Panc1 (cell line): ENCODE data around the gene RASSF6.

Experiments
- POLR2AphosphoS5 ChIP-seq: IDR thresholded peaks from 2 replicates; pipeline ENCODE4 v1.6.1; 2012; ENCODE audit warnings: mild to moderate bottlenecking, low read depth, low read length, moderate library complexity
- SIN3A ChIP-seq: IDR thresholded peaks from 2 replicates; pipeline ENCODE4 v1.6.1; 2012; ENCODE audit warnings: low read depth, mild to moderate bottlenecking, low read length, moderate library complexity, borderline replicate concordance; ENCODE audit not compliant: insufficient read depth
- TF ChIP-seq, protein P1 (sequence below): fragments of 450-650 bp; IDR thresholded peaks from 2 replicates; pipeline ENCODE4 v1.5.1; 2017; ENCODE audit warnings: mild to moderate bottlenecking
- TF ChIP-seq, protein P2 (sequence below), 2 experiments: IDR thresholded peaks; 2 replicates each; pipeline ENCODE4 v1.6.1; 2011 to 2012; ENCODE audit warnings: low read depth in 2 of 2, control low read depth in 1 of 2, low read length in 1 of 2, mild to moderate bottlenecking in 1 of 2, moderate library complexity in 1 of 2; ENCODE audit not compliant: insufficient read depth in 1 of 2

DNA sequence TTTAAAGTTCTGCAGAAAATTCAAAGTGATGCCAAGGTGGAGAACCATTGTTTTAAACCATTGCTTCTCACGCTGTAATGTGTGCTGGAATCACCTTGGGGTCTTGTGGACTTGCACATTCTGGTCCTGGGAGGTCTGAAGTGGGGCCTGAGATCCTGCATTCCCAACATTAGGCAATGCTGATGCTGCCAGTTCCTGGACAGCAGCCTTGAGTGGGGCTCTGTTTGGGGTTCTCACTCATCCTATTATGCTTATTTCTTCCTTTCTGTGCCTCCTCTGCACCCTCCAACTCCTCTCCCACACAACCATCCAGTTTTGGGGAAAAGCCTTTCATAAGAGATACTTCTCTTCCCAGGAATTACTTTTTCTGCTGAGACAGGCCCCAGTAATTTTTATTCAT is 44.2 kb upstream of the RASSF6 start:
- TF ChIP-seq, protein P1, sequence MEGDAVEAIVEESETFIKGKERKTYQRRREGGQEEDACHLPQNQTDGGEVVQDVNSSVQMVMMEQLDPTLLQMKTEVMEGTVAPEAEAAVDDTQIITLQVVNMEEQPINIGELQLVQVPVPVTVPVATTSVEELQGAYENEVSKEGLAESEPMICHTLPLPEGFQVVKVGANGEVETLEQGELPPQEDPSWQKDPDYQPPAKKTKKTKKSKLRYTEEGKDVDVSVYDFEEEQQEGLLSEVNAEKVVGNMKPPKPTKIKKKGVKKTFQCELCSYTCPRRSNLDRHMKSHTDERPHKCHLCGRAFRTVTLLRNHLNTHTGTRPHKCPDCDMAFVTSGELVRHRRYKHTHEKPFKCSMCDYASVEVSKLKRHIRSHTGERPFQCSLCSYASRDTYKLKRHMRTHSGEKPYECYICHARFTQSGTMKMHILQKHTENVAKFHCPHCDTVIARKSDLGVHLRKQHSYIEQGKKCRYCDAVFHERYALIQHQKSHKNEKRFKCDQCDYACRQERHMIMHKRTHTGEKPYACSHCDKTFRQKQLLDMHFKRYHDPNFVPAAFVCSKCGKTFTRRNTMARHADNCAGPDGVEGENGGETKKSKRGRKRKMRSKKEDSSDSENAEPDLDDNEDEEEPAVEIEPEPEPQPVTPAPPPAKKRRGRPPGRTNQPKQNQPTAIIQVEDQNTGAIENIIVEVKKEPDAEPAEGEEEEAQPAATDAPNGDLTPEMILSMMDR = no peak
- TF ChIP-seq POLR2AphosphoS5 (no peak), SIN3A (no peak)
- TF ChIP-seq, protein P2, sequence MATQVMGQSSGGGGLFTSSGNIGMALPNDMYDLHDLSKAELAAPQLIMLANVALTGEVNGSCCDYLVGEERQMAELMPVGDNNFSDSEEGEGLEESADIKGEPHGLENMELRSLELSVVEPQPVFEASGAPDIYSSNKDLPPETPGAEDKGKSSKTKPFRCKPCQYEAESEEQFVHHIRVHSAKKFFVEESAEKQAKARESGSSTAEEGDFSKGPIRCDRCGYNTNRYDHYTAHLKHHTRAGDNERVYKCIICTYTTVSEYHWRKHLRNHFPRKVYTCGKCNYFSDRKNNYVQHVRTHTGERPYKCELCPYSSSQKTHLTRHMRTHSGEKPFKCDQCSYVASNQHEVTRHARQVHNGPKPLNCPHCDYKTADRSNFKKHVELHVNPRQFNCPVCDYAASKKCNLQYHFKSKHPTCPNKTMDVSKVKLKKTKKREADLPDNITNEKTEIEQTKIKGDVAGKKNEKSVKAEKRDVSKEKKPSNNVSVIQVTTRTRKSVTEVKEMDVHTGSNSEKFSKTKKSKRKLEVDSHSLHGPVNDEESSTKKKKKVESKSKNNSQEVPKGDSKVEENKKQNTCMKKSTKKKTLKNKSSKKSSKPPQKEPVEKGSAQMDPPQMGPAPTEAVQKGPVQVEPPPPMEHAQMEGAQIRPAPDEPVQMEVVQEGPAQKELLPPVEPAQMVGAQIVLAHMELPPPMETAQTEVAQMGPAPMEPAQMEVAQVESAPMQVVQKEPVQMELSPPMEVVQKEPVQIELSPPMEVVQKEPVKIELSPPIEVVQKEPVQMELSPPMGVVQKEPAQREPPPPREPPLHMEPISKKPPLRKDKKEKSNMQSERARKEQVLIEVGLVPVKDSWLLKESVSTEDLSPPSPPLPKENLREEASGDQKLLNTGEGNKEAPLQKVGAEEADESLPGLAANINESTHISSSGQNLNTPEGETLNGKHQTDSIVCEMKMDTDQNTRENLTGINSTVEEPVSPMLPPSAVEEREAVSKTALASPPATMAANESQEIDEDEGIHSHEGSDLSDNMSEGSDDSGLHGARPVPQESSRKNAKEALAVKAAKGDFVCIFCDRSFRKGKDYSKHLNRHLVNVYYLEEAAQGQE (IDR thresholded peaks at IDR 0.05; ENCODE audit: insufficient read depth in 1 of 2, low read depth in 2 of 2, low read length in 1 of 2) = no peak
